AG09309 (cell line): ENCODE measurements around the gene NLGN1.
A peak's percentile ranks its signal among the peaks of the same experiment; 100 is the strongest.

Source experiments
- DNase-seq: peaks from one replicate; pipeline ENCODE4 v3.0.0-alpha.2; 2010; ENCODE audit warnings: low read depth
- H3K4me3 ChIP-seq: 2 replicates; pipeline ENCODE4 v1.5.1; 2011; ENCODE audit warnings: mild to moderate bottlenecking, low read depth, low read length, moderate library complexity; ENCODE audit not compliant: control insufficient read depth
- CTCF ChIP-seq: IDR thresholded peaks from 2 replicates; pipeline ENCODE4 v1.5.1; 2011; ENCODE audit warnings: mild to moderate bottlenecking, low read depth, low read length, inconsistent platforms; ENCODE audit not compliant: insufficient read depth, control insufficient read depth; ENCODE audit errors: missing control alignments

NLGN1 gene

DNA sequence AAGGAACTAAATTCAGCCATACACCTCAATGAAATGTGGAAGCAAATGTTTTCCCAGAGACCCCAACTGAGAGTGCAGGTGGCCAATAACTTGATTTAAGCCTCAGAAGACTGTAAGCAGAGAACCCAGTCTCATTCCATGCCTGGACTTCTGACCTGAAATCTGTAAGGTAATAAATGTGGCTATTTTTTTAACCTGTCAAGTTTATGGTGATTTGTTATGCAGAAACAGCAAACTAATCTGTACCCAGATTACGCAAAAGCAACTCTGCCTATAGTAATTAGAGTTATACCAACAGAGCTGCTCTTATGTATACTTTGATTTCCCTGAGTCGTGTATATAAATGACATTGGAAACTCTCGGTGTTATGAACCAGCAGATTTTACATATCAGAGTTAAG is 927.6 kb downstream of the NLGN1 start:
- no peak for DNase-seq
- no peak for TF ChIP-seq CTCF
- no peak overlapping the region for H3K4me3 ChIP-seq

DNA sequence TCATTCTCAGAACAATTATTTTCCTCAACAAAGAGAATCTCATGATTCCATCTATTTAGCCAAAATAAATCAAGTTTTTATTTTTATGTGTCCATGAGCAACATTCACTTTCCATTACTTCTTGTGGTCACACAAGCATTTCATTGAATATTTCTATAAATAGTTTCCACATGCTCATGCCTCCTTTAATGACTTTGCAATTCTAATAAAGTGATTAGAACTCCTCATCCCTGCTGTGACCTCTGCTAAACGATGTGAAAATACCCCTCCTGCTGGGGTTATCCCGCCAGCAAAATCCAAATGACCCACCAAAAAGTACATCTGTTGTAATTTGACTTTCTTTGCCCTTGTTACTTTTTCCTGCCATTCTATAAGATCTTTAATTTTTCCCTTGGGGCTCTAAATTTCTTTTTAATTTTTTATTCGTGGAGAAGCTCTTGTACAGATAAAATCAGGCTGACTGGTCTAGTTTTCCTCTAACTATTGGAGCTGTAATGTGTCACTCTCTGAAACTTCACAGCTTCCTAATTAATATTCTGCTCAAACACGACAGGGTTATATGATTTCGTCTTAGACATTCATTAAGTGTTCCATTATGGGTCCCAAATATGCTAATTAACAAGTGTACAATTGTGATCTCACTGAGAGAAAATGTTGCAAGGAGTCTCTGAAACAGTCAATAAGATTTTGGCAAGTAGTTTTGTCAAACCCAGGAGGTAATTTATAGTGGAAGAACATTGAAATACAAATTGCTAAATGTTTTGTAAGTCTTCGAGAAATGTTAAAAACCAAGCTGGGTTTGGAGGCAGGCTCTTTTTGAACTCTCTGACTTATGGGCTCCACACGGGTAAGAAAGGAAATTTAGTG is 928.5 kb downstream of the NLGN1 start:
- TF ChIP-seq CTCF: peak; percentile 35
- peak; percentile 89 for DNase-seq
- no peak overlapping the region for H3K4me3 ChIP-seq

GRCh38 chr3:174329321-174329720 is 931.8 kb downstream of the NLGN1 start:
- peak; percentile 63 for DNase-seq
- no peak for TF ChIP-seq CTCF
- H3K4me3 ChIP-seq: no peak overlapping the region

DNA sequence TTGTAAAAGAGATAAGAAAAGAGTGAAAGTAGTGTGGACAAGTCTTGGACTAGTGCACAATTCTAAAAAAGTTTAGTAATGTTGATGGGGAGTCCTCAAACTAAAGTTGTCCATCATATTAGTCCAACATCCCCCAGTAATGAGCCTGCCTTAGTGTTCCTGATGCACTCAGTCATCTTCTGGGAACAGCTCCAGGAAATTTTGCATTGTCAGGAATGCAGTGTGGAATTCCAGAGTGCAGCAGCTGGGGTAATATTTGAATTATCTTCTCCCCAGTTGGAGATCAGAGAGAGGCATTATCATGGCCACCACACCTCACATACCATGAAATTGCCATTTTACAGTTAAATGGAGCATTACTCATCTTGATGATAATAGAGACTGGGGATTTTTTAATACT is 932.8 kb downstream of the NLGN1 start:
- H3K4me3 ChIP-seq: no peak overlapping the region
- peak; percentile 81 for DNase-seq
- TF ChIP-seq CTCF: no peak

- no peak for TF ChIP-seq CTCF
- DNase-seq: no peak
- H3K4me3 ChIP-seq: no peak overlapping the region
These were observed 933.7 kb downstream of the NLGN1 start for GRCh38 chr3:174331095-174331800.

GRCh38 chr3:174332391-174332790 is 934.8 kb downstream of the NLGN1 start:
- DNase-seq: no peak
- H3K4me3 ChIP-seq: no peak overlapping the region
- no peak for TF ChIP-seq CTCF
